Fibroblast of lung (primary cell): Measurements from ENCODE around the gene OBSCN. TPM values are rescaled to one million over a fixed set of nuclear protein-coding genes. Genes with fewer than 3 reads are reported as not detected.

Experiments used
- DNase-seq, 2 donors: peaks; one replicate each; pipeline versions ENCODE4 v3.0.0 to v3.0.0-alpha.2; 2010; ENCODE audit warnings: low read depth in 2 of 2
- H2AFZ ChIP-seq: 2 replicates; pipeline ENCODE4 v1.5.1; 2012; ENCODE audit warnings: low read length, control low read depth, inconsistent platforms
- H3K27ac ChIP-seq: 2 replicates; pipeline ENCODE4 v1.5.1; 2011; ENCODE audit warnings: low read length, control low read depth; ENCODE audit not compliant: insufficient read depth
- H3K27me3 ChIP-seq: 2 replicates; pipeline ENCODE4 v1.5.1; 2011; ENCODE audit warnings: mild to moderate bottlenecking, low read length; ENCODE audit not compliant: control insufficient read depth, insufficient read depth
- H3K36me3 ChIP-seq: 2 replicates; pipeline ENCODE4 v1.5.1; 2011; ENCODE audit warnings: low read length; ENCODE audit not compliant: control insufficient read depth, insufficient read depth
- H3K4me1 ChIP-seq: 2 replicates; pipeline ENCODE4 v1.5.1; 2011; ENCODE audit warnings: low read length; ENCODE audit not compliant: control insufficient read depth, insufficient read depth; ENCODE audit errors: extremely low read depth
- H3K4me2 ChIP-seq: 2 replicates; pipeline ENCODE4 v1.5.1; 2011; ENCODE audit warnings: low read length, control low read depth; ENCODE audit not compliant: insufficient read depth; ENCODE audit errors: extremely low read depth
- H3K4me3 ChIP-seq, 4 experiments: fragments of 200-600 bp in 1 of 4; sonication (generic) in 1 of 4; replicated peaks in 1 of 4; 2 replicates each; pipeline ENCODE4 v1.5.1; 2011 to 2016; ENCODE audit warnings: low read length in 4 of 4, low read depth in 3 of 4, mild to moderate bottlenecking in 3 of 4, control low read depth in 2 of 4, inconsistent platforms in 1 of 4, mixed read lengths in 1 of 4; ENCODE audit not compliant: insufficient read depth in 1 of 4; ENCODE audit errors: control extremely low read depth in 1 of 4
- H3K79me2 ChIP-seq: 2 replicates; pipeline ENCODE4 v1.5.1; 2012; ENCODE audit warnings: mild to moderate bottlenecking, low read length, inconsistent platforms; ENCODE audit not compliant: control insufficient read depth, insufficient read depth
- H3K9ac ChIP-seq: 2 replicates; pipeline ENCODE4 v1.5.1; 2011; ENCODE audit warnings: mild to moderate bottlenecking, low read length, control low read depth; ENCODE audit not compliant: insufficient read depth
- H3K9me3 ChIP-seq: 2 replicates; pipeline ENCODE4 v1.5.1; 2012; ENCODE audit warnings: low read depth, low read length; ENCODE audit not compliant: control insufficient read depth, insufficient read depth
- H4K20me1 ChIP-seq: 2 replicates; pipeline ENCODE4 v1.5.1; 2011; ENCODE audit warnings: low read length; ENCODE audit not compliant: control insufficient read depth, insufficient read depth; ENCODE audit errors: extremely low read depth
- EZH2 ChIP-seq: IDR thresholded peaks from 2 replicates; pipeline ENCODE4 v1.5.1; 2012; ENCODE audit warnings: low read length, control low read depth, mild to moderate bottlenecking; ENCODE audit errors: missing control alignments
- polyA plus RNA-seq, 2 donors: library from polyadenylated mRNA; depleted of rRNA in 1 of 2; stranded (reverse) in 1 of 2; unstranded in 1 of 2; fragments of >200 nt; gene quantifications; 2 replicates each; pipeline ENCODE4 v1.2.1, GENCODE V29; 2011 to 2012; ENCODE audit warnings: missing spikeins in 1 of 2
- total RNA-seq: library from RNA; depleted of rRNA; stranded (reverse); fragments of >200 nt; gene quantifications from 2 replicates; pipeline ENCODE4 v1.2.1, GENCODE V29; 2014
- TF ChIP-seq, protein P1 (sequence below), 2 donors: IDR thresholded peaks in 1 of 2; conservative IDR thresholded peaks in 1 of 2; 1 replicate in 1 of 2; 2 replicates in 1 of 2; pipeline ENCODE4 v1.5.1; 2011 to 2012; ENCODE audit warnings: low read length in 2 of 2, control low read depth in 1 of 2, inconsistent platforms in 1 of 2, low read depth in 1 of 2, mild to moderate bottlenecking in 1 of 2

OBSCN gene
- total and polyA plus RNA-seq, 2 donors (not counting 1 experiment from before 2014, with no cell fraction given) = 0.87 to 16.8 TPM

DNA sequence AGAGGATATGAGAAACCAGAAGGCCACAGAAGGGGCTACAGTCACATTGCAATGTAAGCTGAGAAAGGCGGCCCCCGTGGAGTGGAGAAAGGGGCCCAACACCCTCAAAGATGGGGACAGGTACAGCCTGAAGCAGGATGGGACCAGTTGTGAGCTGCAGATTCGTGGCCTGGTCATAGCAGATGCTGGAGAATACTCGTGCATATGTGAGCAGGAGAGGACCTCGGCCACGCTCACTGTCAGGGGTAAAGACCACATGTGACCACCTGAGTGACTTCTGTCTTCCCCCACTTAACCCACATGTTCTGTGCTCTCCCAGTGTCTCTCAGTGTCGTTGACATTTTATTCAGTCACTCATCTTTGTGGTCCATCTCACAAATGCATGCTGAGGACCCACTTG lies 92.1 kb downstream of the OBSCN start:
- no peak for DNase-seq
- no peak for TF ChIP-seq EZH2
- TF ChIP-seq, protein P1, sequence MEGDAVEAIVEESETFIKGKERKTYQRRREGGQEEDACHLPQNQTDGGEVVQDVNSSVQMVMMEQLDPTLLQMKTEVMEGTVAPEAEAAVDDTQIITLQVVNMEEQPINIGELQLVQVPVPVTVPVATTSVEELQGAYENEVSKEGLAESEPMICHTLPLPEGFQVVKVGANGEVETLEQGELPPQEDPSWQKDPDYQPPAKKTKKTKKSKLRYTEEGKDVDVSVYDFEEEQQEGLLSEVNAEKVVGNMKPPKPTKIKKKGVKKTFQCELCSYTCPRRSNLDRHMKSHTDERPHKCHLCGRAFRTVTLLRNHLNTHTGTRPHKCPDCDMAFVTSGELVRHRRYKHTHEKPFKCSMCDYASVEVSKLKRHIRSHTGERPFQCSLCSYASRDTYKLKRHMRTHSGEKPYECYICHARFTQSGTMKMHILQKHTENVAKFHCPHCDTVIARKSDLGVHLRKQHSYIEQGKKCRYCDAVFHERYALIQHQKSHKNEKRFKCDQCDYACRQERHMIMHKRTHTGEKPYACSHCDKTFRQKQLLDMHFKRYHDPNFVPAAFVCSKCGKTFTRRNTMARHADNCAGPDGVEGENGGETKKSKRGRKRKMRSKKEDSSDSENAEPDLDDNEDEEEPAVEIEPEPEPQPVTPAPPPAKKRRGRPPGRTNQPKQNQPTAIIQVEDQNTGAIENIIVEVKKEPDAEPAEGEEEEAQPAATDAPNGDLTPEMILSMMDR (conservative IDR thresholded peaks at IDR 0.05 in 1 of 2, IDR thresholded peaks at IDR 0.05 in 1 of 2; ENCODE audit: low read depth in 1 of 2, low read length in 2 of 2) = no peak
- no peaks in the 10 kb centered on the region for H4K20me1 ChIP-seq
- H3K36me3 ChIP-seq = no peaks in the 10 kb centered on the region
- no peak overlapping the region for H3K9ac ChIP-seq
- no peak overlapping the region for H3K27ac ChIP-seq
- no peaks in the 10 kb centered on the region for H3K27me3 ChIP-seq
- H3K4me1 ChIP-seq = no peaks in the 10 kb centered on the region
- H3K4me2 ChIP-seq = no peak overlapping the region
- H3K4me3 ChIP-seq = no peak overlapping the region
- H3K9me3 ChIP-seq = no peaks in the 10 kb centered on the region
- no peak overlapping the region for H2AFZ ChIP-seq
- H3K79me2 ChIP-seq = no peaks in the 10 kb centered on the region

GRCh38 chr1:228302086-228302485 lies 94.2 kb downstream of the OBSCN start:
- DNase-seq = no peak
- no peak for TF ChIP-seq EZH2
- TF ChIP-seq, protein P1 (conservative IDR thresholded peaks at IDR 0.05 in 1 of 2, IDR thresholded peaks at IDR 0.05 in 1 of 2; ENCODE audit: low read depth in 1 of 2, low read length in 2 of 2) = no peak
- Histone ChIP-seq H3K4me1 (no peaks in the 10 kb centered on the region), H3K9ac (no peak overlapping the region), H2AFZ (no peak overlapping the region), H3K27me3 (no peaks in the 10 kb centered on the region), H3K79me2 (no peaks in the 10 kb centered on the region), H3K36me3 (no peaks in the 10 kb centered on the region), H3K27ac (no peak overlapping the region), H3K9me3 (no peaks in the 10 kb centered on the region), H3K4me3 (no peak overlapping the region), H4K20me1 (no peaks in the 10 kb centered on the region), H3K4me2 (no peak overlapping the region)

DNA sequence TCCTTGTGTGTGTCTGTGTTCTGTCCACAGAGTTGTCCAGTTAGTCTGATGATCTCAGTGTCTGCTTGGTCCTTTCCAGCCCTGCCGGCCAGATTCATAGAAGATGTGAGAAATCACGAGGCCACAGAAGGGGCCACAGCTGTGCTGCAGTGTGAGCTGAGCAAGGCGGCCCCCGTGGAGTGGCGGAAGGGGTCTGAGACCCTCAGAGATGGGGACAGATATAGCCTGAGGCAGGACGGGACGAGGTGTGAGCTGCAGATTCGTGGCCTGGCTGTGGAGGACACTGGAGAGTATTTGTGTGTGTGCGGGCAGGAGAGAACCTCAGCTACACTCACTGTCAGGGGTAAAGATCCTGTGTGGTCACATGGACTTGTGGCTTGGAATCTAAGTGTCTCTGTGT lies 95.8 kb downstream of the OBSCN start:
- no peaks in the 10 kb centered on the region for H3K27me3 ChIP-seq
- no peaks in the 10 kb centered on the region for H3K9me3 ChIP-seq
- H4K20me1 ChIP-seq = no peaks in the 10 kb centered on the region
- no peak overlapping the region for H3K27ac ChIP-seq
- no peak overlapping the region for H2AFZ ChIP-seq
- H3K9ac ChIP-seq = no peak overlapping the region
- H3K4me3 ChIP-seq = no peak overlapping the region
- no peak overlapping the region for H3K4me2 ChIP-seq
- H3K79me2 ChIP-seq = no peaks in the 10 kb centered on the region
- DNase-seq = no peak
- no peaks in the 10 kb centered on the region for H3K36me3 ChIP-seq
- no peaks in the 10 kb centered on the region for H3K4me1 ChIP-seq
- TF ChIP-seq EZH2 = no peak
- TF ChIP-seq, protein P1 (conservative IDR thresholded peaks at IDR 0.05 in 1 of 2, IDR thresholded peaks at IDR 0.05 in 1 of 2; ENCODE audit: low read depth in 1 of 2, low read length in 2 of 2) = no peak
